Ectodermal cell (in vitro differentiated cells): Measurements from ENCODE around the gene VPREB3.
A peak's percentile ranks its signal among the peaks of the same experiment; 100 is the strongest.

Source experiments
- H3K27ac ChIP-seq: 2 replicates; pipeline ENCODE4 v1.7.0; 2013; ENCODE audit warnings: mild to moderate bottlenecking, low read depth, low read length; ENCODE audit not compliant: insufficient read depth, poor library complexity, severe bottlenecking
- H3K27me3 ChIP-seq: 2 replicates; pipeline ENCODE4 v1.7.0; 2013; ENCODE audit warnings: mild to moderate bottlenecking, low read length; ENCODE audit not compliant: insufficient read depth, control insufficient read depth, poor library complexity, severe bottlenecking
- H3K36me3 ChIP-seq: one replicate; pipeline ENCODE4 v1.7.0; 2013; ENCODE audit warnings: low read length; ENCODE audit not compliant: control insufficient read depth, insufficient read depth
- H3K4me1 ChIP-seq: one replicate; pipeline ENCODE4 v1.7.0; 2013; ENCODE audit warnings: low read length; ENCODE audit not compliant: control insufficient read depth, insufficient read depth
- H3K4me3 ChIP-seq: 2 replicates; pipeline ENCODE4 v1.7.0; 2013; ENCODE audit warnings: low read depth, low read length, control low read depth; ENCODE audit not compliant: insufficient read depth
- H3K9me3 ChIP-seq: 2 replicates; pipeline ENCODE4 v1.7.0; 2013; ENCODE audit warnings: mild to moderate bottlenecking, low read length, moderate library complexity; ENCODE audit not compliant: control insufficient read depth
- WGBS, 2 experiments: methylation state at CpG; one replicate each; pipeline ENCODE4 v1.1.7; 2013; ENCODE audit warnings: missing lambda C conversion rate in 2 of 2; 5-methylcytosine and 5-hydroxymethylcytosine counted together

The VPREB3 gene

GRCh38 chr22:23774922-23775436 lies 20.8 kb upstream of the VPREB3 start:
- Histone ChIP-seq H3K27ac (no peak overlapping the region), H3K9me3 (no peaks in the 10 kb centered on the region), H3K4me3 (no peak overlapping the region), H3K4me1 (peaks cover 13% of the 10 kb centered on the region), H3K27me3 (peaks cover 18% of the 10 kb centered on the region), H3K36me3 (no peaks in the 10 kb centered on the region)
- 95% methylated on average over 2 of the region's 2 CpGs for WGBS, 2 experiments

GRCh38 chr22:23774114-23774921 lies 20.1 kb upstream of the VPREB3 start:
- H3K27ac ChIP-seq, result no peak overlapping the region
- H3K36me3 ChIP-seq, result no peaks in the 10 kb centered on the region
- WGBS, 2 experiments, result 81% methylated on average over 12 of the region's 12 CpGs
- H3K27me3 ChIP-seq, result peaks cover 20% of the 10 kb centered on the region
- H3K4me3 ChIP-seq, result no peak overlapping the region
- peaks cover 13% of the 10 kb centered on the region for H3K4me1 ChIP-seq
- no peaks in the 10 kb centered on the region for H3K9me3 ChIP-seq

GRCh38 chr22:23773483-23774113 lies 19.4 kb upstream of the VPREB3 start:
- WGBS, 2 experiments, result 53 to 55% methylated on average over 7 of the region's 7 CpGs
- no peak overlapping the region for H3K27ac ChIP-seq
- no peaks in the 10 kb centered on the region for H3K9me3 ChIP-seq
- peaks cover 22% of the 10 kb centered on the region for H3K27me3 ChIP-seq
- peak overlapping the region; percentile 44 for H3K4me3 ChIP-seq
- no peaks in the 10 kb centered on the region for H3K36me3 ChIP-seq
- peaks cover 13% of the 10 kb centered on the region for H3K4me1 ChIP-seq

GRCh38 chr22:23772649-23773473 lies 18.6 kb upstream of the VPREB3 start, which contains the start of gene MMP11:
MMP11 (plus strand) TSS chr22:23772849; CDS start chr22:23772871, 22 bp downstream.
- WGBS, 2 experiments, result 2% methylated on average over 79 of the region's 79 CpGs
- H3K4me1 ChIP-seq, result peaks cover 13% of the 10 kb centered on the region
- peak within 1 kb of the TSS; percentile 44 for H3K4me3 ChIP-seq
- H3K27ac ChIP-seq, result no peak within 1 kb of the TSS
- H3K36me3 ChIP-seq, result no peaks in the 10 kb centered on the region
- peaks cover 22% of the 10 kb centered on the region for H3K27me3 ChIP-seq
- H3K9me3 ChIP-seq, result no peaks in the 10 kb centered on the region

- no peaks in the 10 kb centered on the region for H3K36me3 ChIP-seq
- whole genome bisulfite sequencing, 2 experiments, result 5 to 11% methylated on average over 6 of the region's 6 CpGs
- H3K27ac ChIP-seq, result no peak overlapping the region
- peak overlapping the region; percentile 44 for H3K4me3 ChIP-seq
- no peaks in the 10 kb centered on the region for H3K9me3 ChIP-seq
- H3K27me3 ChIP-seq, result peaks cover 22% of the 10 kb centered on the region
- H3K4me1 ChIP-seq, result peaks cover 13% of the 10 kb centered on the region
Measured at GRCh38 chr22:23772315-23772648, 18.1 kb upstream of the VPREB3 start.

GRCh38 chr22:23769321-23769965 lies 15.2 kb upstream of the VPREB3 start:
- Histone ChIP-seq H3K27ac (no peak overlapping the region), H3K4me1 (peaks cover 10% of the 10 kb centered on the region), H3K4me3 (no peak overlapping the region), H3K27me3 (peaks cover 22% of the 10 kb centered on the region), H3K36me3 (no peaks in the 10 kb centered on the region), H3K9me3 (no peaks in the 10 kb centered on the region)
- 80 to 82% methylated on average over 6 of the region's 6 CpGs for WGBS, 2 experiments

GRCh38 chr22:23767673-23768548 lies 13.7 kb upstream of the VPREB3 start, which contains the start of gene CHCHD10:
CHCHD10 (minus strand) TSS chr22:23767972; CDS start chr22:23767874, 98 bp downstream.
- Histone ChIP-seq H3K36me3 (no peaks in the 10 kb centered on the region), H3K9me3 (no peaks in the 10 kb centered on the region), H3K4me3 (peak within 1 kb of the TSS; percentile 67), H3K27me3 (peaks cover 7% of the 10 kb centered on the region), H3K4me1 (peaks cover 15% of the 10 kb centered on the region), H3K27ac (peak within 1 kb of the TSS; percentile 56)
- WGBS, 2 experiments, result 0% methylated on average over 63 of the region's 63 CpGs

GRCh38 chr22:23767303-23767672 lies 13.1 kb upstream of the VPREB3 start:
- no peaks in the 10 kb centered on the region for H3K36me3 ChIP-seq
- H3K9me3 ChIP-seq, result no peaks in the 10 kb centered on the region
- WGBS, 2 experiments, result 2 to 3% methylated on average over 27 of the region's 27 CpGs
- peak overlapping the region; percentile 67 for H3K4me3 ChIP-seq
- peaks cover 5% of the 10 kb centered on the region for H3K27me3 ChIP-seq
- no peak overlapping the region for H3K27ac ChIP-seq
- peaks cover 20% of the 10 kb centered on the region for H3K4me1 ChIP-seq
